MM.1S (cell line): ENCODE measurements around the gene DTX3.

Experiments
- DNase-seq: peaks from one replicate; pipeline ENCODE4 v3.0.0-alpha.2; 2015
- H2AFZ ChIP-seq: fragments of 300-600 bp; sonication (generic); 2 replicates; pipeline ENCODE4 v1.6.0; 2016; ENCODE audit warnings: antibody characterized with exemption, low read length
- H3F3A ChIP-seq: fragments of 300-600 bp; sonication (generic); 2 replicates; pipeline ENCODE4 v1.6.1; 2016; ENCODE audit warnings: mild to moderate bottlenecking, antibody characterized with exemption, low read length, moderate library complexity, mixed read lengths; ENCODE audit not compliant: insufficient read depth
- H3K27ac ChIP-seq: fragments of 300-600 bp; sonication (generic); 2 replicates; pipeline ENCODE4 v1.5.1; 2016; ENCODE audit warnings: mild to moderate bottlenecking, low read length
- H3K27me3 ChIP-seq: fragments of 300-600 bp; sonication (generic); replicated peaks from 2 replicates; pipeline ENCODE4 v1.6.0; 2016; ENCODE audit warnings: low read length; ENCODE audit not compliant: insufficient read depth
- H3K36me3 ChIP-seq: fragments of 300-600 bp; sonication (generic); replicated peaks from 2 replicates; pipeline ENCODE4 v1.6.1; 2016; ENCODE audit warnings: mild to moderate bottlenecking, low read length, mixed read lengths; ENCODE audit not compliant: insufficient read depth
- H3K4me1 ChIP-seq: fragments of 300-600 bp; sonication (generic); 2 replicates; pipeline ENCODE4 v1.6.1; 2016; ENCODE audit warnings: low read length, mixed read lengths
- H3K4me2 ChIP-seq: fragments of 300-600 bp; sonication (generic); 2 replicates; pipeline ENCODE4 v1.6.0; 2016; ENCODE audit warnings: low read depth, low read length
- H3K4me3 ChIP-seq: fragments of 300-600 bp; sonication (generic); 2 replicates; pipeline ENCODE4 v1.5.1; 2016; ENCODE audit warnings: low read length, mixed read lengths
- H3K79me2 ChIP-seq: fragments of 300-600 bp; sonication (generic); 2 replicates; pipeline ENCODE4 v1.6.1; 2016; ENCODE audit warnings: mixed run types, low read length, mixed read lengths
- H3K9ac ChIP-seq: fragments of 300-600 bp; sonication (generic); 2 replicates; pipeline ENCODE4 v1.6.1; 2016; ENCODE audit warnings: low read length, mixed read lengths
- H3K9me2 ChIP-seq: fragments of 300-600 bp; sonication (generic); replicated peaks from 2 replicates; pipeline ENCODE4 v1.6.1; 2016; ENCODE audit warnings: mild to moderate bottlenecking, low read length, mixed read lengths; ENCODE audit not compliant: insufficient read depth
- H3K9me3 ChIP-seq: fragments of 300-600 bp; sonication (generic); replicated peaks from 2 replicates; pipeline ENCODE4 v1.6.1; 2016; ENCODE audit warnings: mild to moderate bottlenecking, low read length, mixed read lengths; ENCODE audit not compliant: insufficient read depth
- H4K20me1 ChIP-seq: fragments of 300-600 bp; sonication (generic); 2 replicates; pipeline ENCODE4 v1.6.1; 2016; ENCODE audit warnings: mild to moderate bottlenecking, low read length, moderate library complexity, mixed read lengths; ENCODE audit not compliant: insufficient read depth
- EZH2 ChIP-seq: fragments of 300-600 bp; sonication (generic); optimal IDR thresholded peaks from 2 replicates; pipeline ENCODE3; 2017; ENCODE audit warnings: low read depth, mild to moderate bottlenecking, antibody characterized with exemption, low read length, mixed read lengths
- EZH2phosphoT487 ChIP-seq: fragments of 300-600 bp; sonication (generic); IDR thresholded peaks from 2 replicates; pipeline ENCODE4 v1.6.1; 2018; ENCODE audit warnings: antibody characterized with exemption, low read length
- TF ChIP-seq, protein P1 (sequence below): fragments of 300-600 bp; sonication (generic); IDR thresholded peaks from 2 replicates; pipeline ENCODE4 v1.5.1; 2016; ENCODE audit warnings: antibody characterized with exemption, low read length, mixed read lengths

DTX3 gene

DNA sequence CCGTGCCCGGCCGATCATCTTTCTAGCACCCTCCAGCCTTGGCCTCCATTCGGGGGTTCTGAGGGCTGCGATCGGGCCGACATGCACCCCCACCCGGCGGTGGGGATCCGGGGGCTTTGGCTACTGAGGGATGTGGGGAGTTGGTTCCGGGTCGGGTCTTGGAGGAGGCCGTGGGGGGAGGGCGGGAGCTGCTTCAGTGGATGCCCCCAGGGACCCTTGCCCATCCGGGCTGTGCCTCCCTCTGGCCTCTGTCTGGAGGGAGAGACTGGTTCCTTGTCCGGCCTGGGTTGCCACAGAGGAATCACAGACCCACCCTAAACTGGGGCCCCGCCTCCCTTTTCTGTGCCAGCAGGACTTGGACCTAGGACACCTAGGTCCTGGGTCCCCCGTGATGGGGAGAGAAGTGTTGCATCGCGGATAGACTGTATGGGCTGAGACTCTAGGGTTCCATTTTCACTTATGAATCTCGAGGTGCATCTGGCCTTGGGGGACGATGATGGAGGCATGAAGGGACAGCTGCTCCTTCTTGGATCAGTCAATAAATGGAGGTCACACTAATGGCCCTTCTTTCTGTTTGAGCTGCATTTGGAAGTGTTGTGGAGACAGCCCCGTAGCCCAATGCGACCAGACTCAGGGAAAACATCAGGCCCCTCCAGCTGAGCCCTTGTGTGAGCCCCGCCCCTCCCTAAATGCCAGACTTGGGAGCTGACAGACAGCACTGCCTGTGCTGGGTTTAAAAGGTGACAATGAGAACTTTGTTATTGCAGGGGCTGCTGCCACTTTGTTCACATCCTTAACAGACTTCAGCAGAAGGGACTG is 577 bp downstream of the DTX3 start:
- Histone ChIP-seq H3K4me3 (peak overlapping the region; percentile 70), H3K9ac (peak overlapping the region; percentile 65), H3K36me3 (no peaks in the 10 kb centered on the region), H3K27ac (no peak overlapping the region), H3K9me3 (no peaks in the 10 kb centered on the region), H3K79me2 (no peaks in the 10 kb centered on the region), H2AFZ (peak overlapping the region; percentile 64), H4K20me1 (no peaks in the 10 kb centered on the region), H3K9me2 (no peaks in the 10 kb centered on the region), H3K4me1 (peaks cover 6% of the 10 kb centered on the region; the same call in 1 of the 2 replicates), H3F3A (no peaks in the 10 kb centered on the region; the same call in 1 of the 2 replicates), H3K4me2 (peak overlapping the region; percentile 78), H3K27me3 (no peaks in the 10 kb centered on the region)
- TF ChIP-seq EZH2 (no peak), EZH2phosphoT487 (no peak)
- TF ChIP-seq, protein P1, sequence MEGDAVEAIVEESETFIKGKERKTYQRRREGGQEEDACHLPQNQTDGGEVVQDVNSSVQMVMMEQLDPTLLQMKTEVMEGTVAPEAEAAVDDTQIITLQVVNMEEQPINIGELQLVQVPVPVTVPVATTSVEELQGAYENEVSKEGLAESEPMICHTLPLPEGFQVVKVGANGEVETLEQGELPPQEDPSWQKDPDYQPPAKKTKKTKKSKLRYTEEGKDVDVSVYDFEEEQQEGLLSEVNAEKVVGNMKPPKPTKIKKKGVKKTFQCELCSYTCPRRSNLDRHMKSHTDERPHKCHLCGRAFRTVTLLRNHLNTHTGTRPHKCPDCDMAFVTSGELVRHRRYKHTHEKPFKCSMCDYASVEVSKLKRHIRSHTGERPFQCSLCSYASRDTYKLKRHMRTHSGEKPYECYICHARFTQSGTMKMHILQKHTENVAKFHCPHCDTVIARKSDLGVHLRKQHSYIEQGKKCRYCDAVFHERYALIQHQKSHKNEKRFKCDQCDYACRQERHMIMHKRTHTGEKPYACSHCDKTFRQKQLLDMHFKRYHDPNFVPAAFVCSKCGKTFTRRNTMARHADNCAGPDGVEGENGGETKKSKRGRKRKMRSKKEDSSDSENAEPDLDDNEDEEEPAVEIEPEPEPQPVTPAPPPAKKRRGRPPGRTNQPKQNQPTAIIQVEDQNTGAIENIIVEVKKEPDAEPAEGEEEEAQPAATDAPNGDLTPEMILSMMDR: no peak
- DNase-seq: no peak

DNA sequence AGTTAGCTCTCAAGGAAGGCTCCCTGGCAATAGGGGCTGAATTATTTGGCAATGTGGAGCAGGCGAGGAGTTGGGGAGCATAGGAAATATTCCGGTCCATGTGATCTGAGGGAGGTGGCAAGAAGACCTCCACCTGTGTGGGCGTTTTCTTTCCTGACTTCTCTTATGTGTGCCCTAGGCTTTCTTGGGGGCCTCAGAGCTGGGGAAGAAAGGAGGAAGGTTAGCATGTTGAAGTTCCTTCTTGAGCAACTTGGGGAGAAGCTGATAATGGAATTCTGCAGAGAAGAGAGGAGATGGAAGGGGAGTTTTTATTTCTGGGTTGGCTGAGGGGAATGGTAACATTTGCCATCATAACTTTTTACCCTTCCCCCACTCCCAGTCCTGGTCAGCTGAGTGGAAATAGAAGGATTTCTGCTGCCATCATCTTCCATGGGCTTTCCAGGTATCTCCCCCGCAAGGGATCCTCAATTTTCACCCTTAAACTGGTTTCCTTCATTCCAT is 1.2 kb downstream of the DTX3 start:
- no peak for DNase-seq
- Histone ChIP-seq H3F3A (no peaks in the 10 kb centered on the region; the same call in 1 of the 2 replicates), H3K27ac (no peak overlapping the region), H3K9ac (no peak overlapping the region), H4K20me1 (no peaks in the 10 kb centered on the region), H3K27me3 (no peaks in the 10 kb centered on the region), H3K4me2 (peak overlapping the region; percentile 78; the same call in 1 of the 2 replicates), H3K36me3 (no peaks in the 10 kb centered on the region), H3K9me2 (no peaks in the 10 kb centered on the region), H3K79me2 (no peaks in the 10 kb centered on the region), H3K4me1 (peaks cover 6% of the 10 kb centered on the region; the same call in 1 of the 2 replicates), H2AFZ (no peak overlapping the region), H3K9me3 (no peaks in the 10 kb centered on the region), H3K4me3 (no peak overlapping the region)
- no peak for TF ChIP-seq EZH2phosphoT487
- TF ChIP-seq, protein P1: no peak
- no peak for TF ChIP-seq EZH2

DNA sequence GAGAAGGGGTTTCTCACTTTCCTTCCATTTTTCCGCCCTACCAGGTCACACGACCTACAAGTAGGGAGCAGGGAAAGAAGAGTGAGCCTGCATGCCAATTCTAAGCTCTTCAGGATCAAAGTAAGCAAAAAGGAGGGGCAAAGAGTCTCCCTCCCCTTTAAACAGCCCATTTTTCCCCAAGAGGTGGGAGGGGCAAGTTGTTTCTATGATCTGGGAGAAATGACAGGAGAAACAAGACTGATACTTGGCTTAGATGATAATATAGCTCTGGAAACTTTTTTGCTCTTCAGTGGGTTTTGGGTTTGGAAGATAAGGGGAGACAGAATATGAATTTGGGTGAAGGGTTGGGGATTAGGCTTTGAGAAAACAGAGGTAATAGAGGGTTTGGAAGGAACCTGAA is 1.8 kb downstream of the DTX3 start:
- no peaks in the 10 kb centered on the region; the same call in 1 of the 2 replicates for H3F3A ChIP-seq
- H3K79me2 ChIP-seq: no peaks in the 10 kb centered on the region
- DNase-seq: no peak
- no peaks in the 10 kb centered on the region for H4K20me1 ChIP-seq
- peaks cover 6% of the 10 kb centered on the region; the same call in 1 of the 2 replicates for H3K4me1 ChIP-seq
- no peak for TF ChIP-seq EZH2phosphoT487
- TF ChIP-seq EZH2: no peak
- TF ChIP-seq, protein P1: no peak
- H3K4me2 ChIP-seq: no peak overlapping the region
- no peak overlapping the region for H3K9ac ChIP-seq
- H3K36me3 ChIP-seq: no peaks in the 10 kb centered on the region
- no peaks in the 10 kb centered on the region for H3K27me3 ChIP-seq
- H2AFZ ChIP-seq: no peak overlapping the region
- no peaks in the 10 kb centered on the region for H3K9me2 ChIP-seq
- H3K27ac ChIP-seq: no peak overlapping the region
- H3K4me3 ChIP-seq: no peak overlapping the region
- no peaks in the 10 kb centered on the region for H3K9me3 ChIP-seq
